ENCODE results near the gene EHD2.
"Not testable (repeated sequence)": the region's sequence is repeated elsewhere in the genome, so short reads cannot be mapped to it uniquely, and the experiment has no call there.

EHD2 gene, protein sequence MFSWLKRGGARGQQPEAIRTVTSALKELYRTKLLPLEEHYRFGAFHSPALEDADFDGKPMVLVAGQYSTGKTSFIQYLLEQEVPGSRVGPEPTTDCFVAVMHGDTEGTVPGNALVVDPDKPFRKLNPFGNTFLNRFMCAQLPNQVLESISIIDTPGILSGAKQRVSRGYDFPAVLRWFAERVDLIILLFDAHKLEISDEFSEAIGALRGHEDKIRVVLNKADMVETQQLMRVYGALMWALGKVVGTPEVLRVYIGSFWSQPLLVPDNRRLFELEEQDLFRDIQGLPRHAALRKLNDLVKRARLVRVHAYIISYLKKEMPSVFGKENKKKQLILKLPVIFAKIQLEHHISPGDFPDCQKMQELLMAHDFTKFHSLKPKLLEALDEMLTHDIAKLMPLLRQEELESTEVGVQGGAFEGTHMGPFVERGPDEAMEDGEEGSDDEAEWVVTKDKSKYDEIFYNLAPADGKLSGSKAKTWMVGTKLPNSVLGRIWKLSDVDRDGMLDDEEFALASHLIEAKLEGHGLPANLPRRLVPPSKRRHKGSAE

DNA sequence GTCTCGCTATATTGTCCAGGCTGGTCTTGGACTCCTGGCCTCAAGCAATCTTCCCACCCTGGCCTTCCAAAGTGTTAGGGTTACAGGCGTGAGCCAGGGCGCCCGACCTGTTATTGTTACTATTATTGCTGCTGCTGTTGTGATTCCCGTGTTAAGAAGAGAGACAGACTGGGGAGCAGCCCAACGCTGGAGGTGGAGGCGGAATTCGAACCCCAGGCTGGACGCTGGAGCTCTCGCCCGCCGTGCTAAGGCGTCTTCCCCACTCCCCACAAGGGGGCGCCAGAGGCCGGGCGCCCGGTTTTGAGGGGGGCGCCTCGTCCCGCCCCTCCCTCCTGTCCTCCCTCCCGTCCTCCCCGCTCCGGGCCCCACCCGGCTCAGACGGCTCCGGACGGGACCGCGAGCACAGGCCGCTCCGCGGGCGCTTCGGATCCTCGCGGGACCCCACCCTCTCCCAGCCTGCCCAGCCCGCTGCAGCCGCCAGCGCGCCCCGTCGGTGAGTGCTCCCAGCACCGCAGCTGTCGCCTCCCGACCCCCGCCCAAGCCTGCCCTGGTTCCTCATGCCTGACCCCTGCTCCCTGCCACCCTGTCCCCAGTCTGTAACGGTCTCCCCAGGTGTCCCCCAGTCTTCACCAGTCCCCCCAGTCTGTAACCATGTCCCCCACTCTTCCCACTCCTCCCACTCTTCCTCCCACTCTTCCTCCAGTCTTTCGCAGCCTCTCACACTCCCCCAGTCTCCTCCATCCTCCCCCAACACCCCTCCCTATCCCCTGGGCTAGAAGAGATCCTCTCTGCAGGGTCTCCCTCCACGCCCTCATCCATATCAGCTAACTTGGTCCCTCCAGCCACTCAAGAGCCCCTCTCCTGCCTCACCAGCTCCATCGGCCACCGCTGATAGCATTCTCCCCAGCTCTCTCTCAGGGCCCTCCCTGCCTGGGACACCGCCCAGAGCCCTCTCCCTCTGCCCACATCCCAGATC, at the start of gene EHD2:
Gene EHD2, plus strand, starts transcription at position 377 of the 976 bp plus-strand sequence. CDS start 3,191 bp downstream, outside the sequence.
- peak within 1 kb of the TSS; percentile 28 for H3K4me3 Mint-ChIP-seq
- H3K4me1 Mint-ChIP-seq (ENCODE audit: low read depth), result no peaks in the 10 kb centered on the region
- no peaks in the 10 kb centered on the region for H3K9me3 Mint-ChIP-seq
- H3K27me3 Mint-ChIP-seq, result peaks cover 31% of the 10 kb centered on the region
- H3K36me3 Mint-ChIP-seq (ENCODE audit: low read depth), result no peaks in the 10 kb centered on the region
- H3K27ac Mint-ChIP-seq, result no peak within 1 kb of the TSS

DNA sequence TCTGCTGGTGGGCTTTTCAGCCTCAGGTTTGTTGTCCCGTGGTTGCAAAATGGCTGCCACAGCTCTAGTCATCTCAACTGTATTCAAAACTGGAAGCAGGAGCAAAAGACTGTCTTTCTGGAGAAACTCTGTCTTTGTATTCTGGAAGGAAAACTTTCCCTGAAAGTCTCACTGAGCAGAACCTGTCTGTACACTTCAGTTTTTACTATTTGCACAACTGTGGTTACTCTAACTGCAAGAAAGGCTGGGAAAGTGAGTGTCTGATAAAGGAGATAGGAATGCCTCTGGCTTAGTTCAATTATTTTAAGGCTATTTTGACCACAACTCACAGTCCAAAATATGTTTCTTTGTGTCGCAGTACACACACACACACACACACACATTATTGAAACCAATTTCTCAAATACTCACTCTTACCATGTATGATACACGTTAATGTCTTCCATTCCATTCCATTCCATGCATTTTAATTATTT, 49.7 kb upstream of the EHD2 start:
- Mint-ChIP-seq H3K27me3 (no peaks in the 10 kb centered on the region), H3K4me1 (ENCODE audit: low read depth) (peaks cover 5% of the 10 kb centered on the region), H3K36me3 (ENCODE audit: low read depth) (peaks cover 6% of the 10 kb centered on the region), H3K4me3 (no peak overlapping the region), H3K9me3 (no peaks in the 10 kb centered on the region), H3K27ac (no peak overlapping the region)

DNA sequence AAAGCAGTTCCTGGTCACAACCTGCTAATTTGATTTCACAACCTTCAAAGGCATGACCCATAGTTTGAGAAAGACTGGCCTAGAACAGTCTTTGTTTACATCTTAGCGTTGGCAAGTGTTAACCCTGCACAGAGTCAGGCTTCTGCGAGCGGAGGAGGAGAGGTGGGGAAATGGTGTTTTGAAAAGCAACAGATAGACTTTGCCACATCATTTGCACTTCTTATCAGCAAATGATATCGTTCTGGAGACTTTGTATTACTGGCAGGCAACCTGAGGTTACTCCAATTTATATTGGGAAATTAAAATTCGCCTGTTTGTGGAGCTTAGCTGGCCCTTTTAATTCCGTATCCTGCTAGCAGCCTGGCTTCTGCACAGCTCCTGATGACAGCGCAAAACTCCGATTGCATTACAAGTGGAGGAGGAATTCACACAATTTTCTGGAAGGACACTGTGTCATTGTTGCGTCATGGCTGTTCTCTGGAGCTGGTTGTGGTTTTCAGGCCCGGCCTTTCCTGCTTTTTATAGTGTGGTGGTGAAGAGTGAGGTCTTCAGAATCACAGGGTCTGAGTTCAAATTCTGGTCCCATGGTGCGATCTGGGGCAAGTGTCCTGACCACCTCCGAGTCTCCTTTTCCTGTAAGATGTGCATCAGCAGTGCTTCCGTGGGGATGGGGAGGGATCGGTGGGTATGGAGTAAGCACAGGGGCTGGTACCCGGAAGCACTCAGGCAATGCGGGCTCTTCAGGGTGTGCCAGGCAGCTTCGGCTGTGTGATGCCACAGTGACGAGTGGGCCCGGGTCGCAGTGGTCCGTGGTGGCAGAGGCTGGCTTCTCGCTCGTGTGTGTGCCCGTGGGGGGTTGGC, 49.1 kb upstream of the EHD2 start:
- Mint-ChIP-seq H3K36me3 (ENCODE audit: low read depth) (peaks cover 6% of the 10 kb centered on the region), H3K9me3 (no peaks in the 10 kb centered on the region), H3K27me3 (no peaks in the 10 kb centered on the region), H3K27ac (no peak overlapping the region), H3K4me3 (no peak overlapping the region), H3K4me1 (ENCODE audit: low read depth) (peaks cover 5% of the 10 kb centered on the region)

DNA sequence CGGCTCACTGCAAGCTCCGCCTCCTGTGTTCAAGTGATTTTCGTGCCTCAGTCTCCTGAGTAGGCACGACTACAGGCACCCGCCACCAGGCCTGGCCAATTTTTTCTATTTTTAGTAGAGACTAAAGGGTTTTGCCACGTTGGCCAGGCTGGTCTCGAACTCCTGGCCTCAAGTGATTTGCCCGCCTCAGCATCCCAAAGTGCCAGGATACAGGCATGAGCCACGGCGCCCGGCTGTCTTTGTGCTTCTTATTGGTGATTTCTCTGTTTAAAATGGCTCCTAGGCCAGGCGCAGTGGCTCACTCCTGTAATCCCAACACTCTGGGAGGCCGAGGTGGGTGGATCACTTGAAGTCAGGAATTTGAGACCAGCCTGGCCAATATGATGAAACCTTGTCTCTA, 44.7 kb upstream of the EHD2 start:
- H3K36me3 Mint-ChIP-seq (ENCODE audit: low read depth); H3K9me3 Mint-ChIP-seq: not testable (repeated sequence)

DNA sequence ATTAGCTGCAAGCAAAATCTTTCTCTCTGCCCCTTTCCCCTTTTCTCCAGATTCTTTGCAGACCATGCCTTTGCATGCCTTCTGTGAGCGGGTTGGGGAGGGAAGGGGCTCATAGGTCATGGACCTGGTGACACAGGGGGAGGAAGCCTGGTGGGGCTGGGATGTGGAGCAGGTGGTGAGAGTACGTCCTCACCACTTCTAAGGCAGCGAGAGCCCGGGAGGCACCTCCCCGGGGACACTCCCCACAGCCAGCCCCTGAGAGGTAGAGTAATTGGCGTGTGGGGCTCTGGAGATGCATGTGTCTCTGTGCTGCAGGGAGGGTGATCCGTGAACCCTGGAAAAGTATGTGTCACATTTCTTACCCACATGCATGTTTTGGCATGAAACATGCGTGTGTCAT, 42.5 kb upstream of the EHD2 start:
- Mint-ChIP-seq H3K27ac (no peak overlapping the region), H3K4me3 (no peak overlapping the region), H3K4me1 (ENCODE audit: low read depth) (no peaks in the 10 kb centered on the region), H3K9me3 (no peaks in the 10 kb centered on the region), H3K36me3 (ENCODE audit: low read depth) (no peaks in the 10 kb centered on the region), H3K27me3 (no peaks in the 10 kb centered on the region)

More for the DNA sequence above, 44.7 kb upstream of the EHD2 start:
- not testable (repeated sequence) for H3K27me3 Mint-ChIP-seq; H3K27ac Mint-ChIP-seq; H3K4me1 Mint-ChIP-seq (ENCODE audit: low read depth); H3K4me3 Mint-ChIP-seq

DNA sequence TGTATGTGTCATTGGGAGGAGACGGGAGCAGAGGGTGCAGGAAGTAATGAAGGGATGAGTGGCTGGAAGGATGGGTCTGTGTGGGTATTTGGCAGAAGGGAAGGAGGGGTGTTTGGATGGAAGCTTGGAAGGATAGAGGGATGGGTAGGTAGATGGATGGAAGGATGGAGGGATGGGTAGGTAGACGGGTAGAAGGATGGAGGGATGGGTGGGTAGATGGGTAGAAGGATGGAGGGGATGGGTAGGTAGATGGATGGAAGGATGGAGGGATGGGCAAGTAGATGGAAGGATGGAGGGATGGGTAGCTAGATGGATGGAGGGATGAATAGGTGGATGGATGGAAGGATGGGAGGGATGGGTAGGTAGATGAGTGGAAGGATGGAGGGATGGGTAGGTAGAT, 41.7 kb upstream of the EHD2 start:
- no peak overlapping the region for H3K4me3 Mint-ChIP-seq
- no peaks in the 10 kb centered on the region for H3K4me1 Mint-ChIP-seq (ENCODE audit: low read depth)
- no peak overlapping the region for H3K27ac Mint-ChIP-seq
- H3K36me3 Mint-ChIP-seq (ENCODE audit: low read depth), result no peaks in the 10 kb centered on the region
- H3K9me3 Mint-ChIP-seq, result no peaks in the 10 kb centered on the region
- no peaks in the 10 kb centered on the region for H3K27me3 Mint-ChIP-seq

DNA sequence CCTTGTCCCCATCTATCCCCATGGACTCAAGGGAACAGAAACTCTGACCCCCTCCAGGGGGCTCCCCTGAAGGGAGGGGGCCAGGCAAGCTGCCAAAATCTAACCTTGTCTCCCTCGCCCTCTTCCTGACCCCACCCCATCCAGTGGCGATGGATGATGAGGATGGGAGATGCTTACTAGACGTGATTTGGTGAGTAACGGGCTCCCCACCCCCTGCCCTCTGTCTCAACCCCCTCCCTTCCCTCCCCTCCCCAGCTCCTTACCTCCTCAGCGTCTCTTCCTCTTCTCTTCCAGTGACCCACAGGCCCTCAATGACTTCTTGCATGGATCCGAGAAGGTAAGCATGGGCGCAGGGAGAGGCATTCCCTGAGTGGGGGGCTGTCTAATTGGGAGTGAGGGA, 39.8 kb upstream of the EHD2 start:
- Mint-ChIP-seq H3K9me3 (no peaks in the 10 kb centered on the region), H3K27me3 (no peaks in the 10 kb centered on the region), H3K27ac (no peak overlapping the region), H3K4me1 (ENCODE audit: low read depth) (no peaks in the 10 kb centered on the region), H3K36me3 (ENCODE audit: low read depth) (peaks cover 6% of the 10 kb centered on the region), H3K4me3 (no peak overlapping the region)

DNA sequence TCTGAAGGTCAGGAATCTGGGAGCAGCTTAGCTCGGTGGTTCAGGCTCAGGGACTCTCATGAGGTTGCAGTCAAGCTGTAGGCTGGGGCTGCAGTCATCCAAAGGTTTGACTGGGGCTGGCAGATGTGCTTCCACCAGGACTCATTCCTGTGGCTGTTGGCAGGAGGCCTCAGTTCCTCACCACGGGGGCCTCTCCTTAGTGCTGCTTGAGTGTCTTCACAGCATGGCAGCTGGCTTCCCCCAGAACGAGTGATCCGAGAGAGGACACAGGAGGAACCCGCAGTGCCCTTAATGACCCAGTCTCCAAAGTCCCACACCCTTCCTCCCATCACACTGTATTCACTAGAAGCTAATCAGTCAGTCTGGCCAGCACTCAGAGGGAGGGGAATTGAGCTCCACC, 38.7 kb upstream of the EHD2 start:
- Mint-ChIP-seq H3K36me3 (ENCODE audit: low read depth) (peaks cover 6% of the 10 kb centered on the region), H3K27ac (no peak overlapping the region), H3K4me3 (no peak overlapping the region), H3K27me3 (no peaks in the 10 kb centered on the region), H3K9me3 (no peaks in the 10 kb centered on the region), H3K4me1 (ENCODE audit: low read depth) (no peaks in the 10 kb centered on the region)

DNA sequence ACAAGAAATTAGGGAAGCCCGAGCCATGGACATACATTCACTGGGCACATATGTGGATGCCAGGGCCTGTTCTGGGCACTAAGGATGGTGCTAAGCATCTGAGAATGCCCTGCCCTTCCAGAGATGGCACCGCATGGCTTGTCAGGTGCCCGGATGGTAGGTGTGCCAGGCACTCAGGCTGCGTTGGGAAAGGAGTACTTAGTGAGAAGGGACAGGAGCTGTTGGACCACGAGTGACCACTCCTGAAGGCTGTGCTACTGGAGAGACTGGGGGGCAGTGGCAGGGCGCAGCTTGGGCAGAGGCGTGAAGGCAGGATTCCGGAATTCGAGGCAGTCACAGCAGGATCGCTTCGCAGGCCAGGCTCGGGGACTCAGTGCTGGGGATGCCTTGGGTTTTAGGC, 38.0 kb upstream of the EHD2 start:
- Mint-ChIP-seq H3K27ac (no peak overlapping the region), H3K4me1 (ENCODE audit: low read depth) (no peaks in the 10 kb centered on the region)

DNA sequence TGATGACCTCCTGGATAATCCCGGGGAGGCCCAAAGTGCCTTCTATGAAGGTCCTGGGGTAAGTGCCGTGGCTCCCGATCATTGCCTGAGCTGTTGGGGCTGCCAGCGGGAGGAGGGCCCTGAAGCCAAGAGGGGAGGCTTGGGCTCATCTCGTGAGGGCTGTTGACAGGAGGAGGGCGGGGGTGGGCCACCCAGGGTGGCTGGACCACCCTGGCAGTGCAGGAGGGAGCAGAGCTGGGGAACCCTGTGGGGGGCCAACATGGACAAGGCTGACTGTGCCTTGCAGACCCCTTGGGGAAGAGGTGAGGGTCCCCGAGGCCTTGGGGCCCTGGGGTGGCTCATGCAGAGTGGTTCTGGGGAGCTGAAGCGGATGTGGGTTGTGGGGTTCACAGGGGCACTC, 37.4 kb upstream of the EHD2 start:
- Mint-ChIP-seq H3K4me1 (ENCODE audit: low read depth) (no peaks in the 10 kb centered on the region), H3K27ac (no peak overlapping the region), H3K27me3 (no peaks in the 10 kb centered on the region), H3K9me3 (no peaks in the 10 kb centered on the region), H3K4me3 (no peak overlapping the region), H3K36me3 (ENCODE audit: low read depth) (peaks cover 6% of the 10 kb centered on the region)

More for the DNA sequence above, 38.0 kb upstream of the EHD2 start:
- Mint-ChIP-seq H3K4me3 (no peak overlapping the region), H3K9me3 (no peaks in the 10 kb centered on the region), H3K27me3 (no peaks in the 10 kb centered on the region), H3K36me3 (ENCODE audit: low read depth) (peaks cover 6% of the 10 kb centered on the region)

DNA sequence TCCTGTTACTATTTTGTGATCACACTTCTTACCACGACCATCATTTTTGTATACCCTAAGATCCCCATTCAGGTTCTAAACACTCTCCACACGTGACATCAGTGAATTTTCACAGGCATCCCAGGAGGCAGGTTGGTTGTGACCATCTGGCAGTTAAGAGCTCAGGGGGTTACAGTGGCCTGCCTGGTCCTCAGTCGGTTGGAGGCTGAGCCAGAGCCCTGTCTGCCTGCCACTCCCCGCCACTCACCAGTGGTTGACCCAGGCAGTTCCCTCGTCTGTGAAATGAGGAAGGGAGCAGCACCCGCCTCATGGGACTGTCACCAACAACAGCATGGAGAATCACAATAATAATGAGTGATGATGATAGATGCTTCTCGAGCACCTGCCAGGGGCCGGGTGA, 36.4 kb upstream of the EHD2 start:
- Mint-ChIP-seq H3K27ac (no peak overlapping the region), H3K4me3 (no peak overlapping the region), H3K4me1 (ENCODE audit: low read depth) (no peaks in the 10 kb centered on the region), H3K9me3 (no peaks in the 10 kb centered on the region), H3K27me3 (no peaks in the 10 kb centered on the region), H3K36me3 (ENCODE audit: low read depth) (peaks cover 9% of the 10 kb centered on the region)

DNA sequence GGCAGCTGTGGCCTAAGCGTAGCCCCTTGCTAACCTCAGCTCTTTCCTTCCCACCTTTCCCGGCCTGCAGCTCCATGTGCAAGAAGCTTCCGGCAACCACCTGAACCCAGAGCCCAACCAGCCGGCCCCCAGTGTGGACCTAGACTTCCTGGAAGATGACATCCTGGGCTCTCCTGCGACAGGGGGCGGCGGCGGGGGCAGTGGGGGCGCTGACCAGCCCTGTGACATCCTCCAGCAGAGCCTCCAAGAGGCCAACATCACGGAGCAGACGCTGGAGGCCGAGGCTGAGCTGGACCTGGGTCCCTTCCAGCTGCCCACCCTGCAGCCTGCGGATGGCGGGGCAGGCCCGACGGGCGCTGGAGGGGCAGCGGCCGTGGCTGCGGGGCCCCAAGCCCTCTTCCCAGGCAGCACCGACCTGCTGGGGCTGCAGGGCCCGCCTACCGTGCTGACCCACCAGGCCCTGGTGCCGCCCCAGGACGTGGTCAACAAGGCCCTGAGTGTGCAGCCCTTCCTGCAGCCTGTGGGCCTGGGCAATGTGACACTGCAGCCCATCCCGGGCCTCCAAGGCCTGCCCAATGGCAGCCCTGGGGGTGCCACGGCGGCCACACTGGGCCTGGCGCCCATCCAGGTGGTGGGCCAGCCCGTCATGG, 33.8 kb upstream of the EHD2 start:
- no peaks in the 10 kb centered on the region for H3K27me3 Mint-ChIP-seq
- peaks cover 13% of the 10 kb centered on the region for H3K36me3 Mint-ChIP-seq (ENCODE audit: low read depth)
- H3K4me3 Mint-ChIP-seq, result no peak overlapping the region
- H3K9me3 Mint-ChIP-seq, result no peaks in the 10 kb centered on the region
- H3K27ac Mint-ChIP-seq, result no peak overlapping the region
- H3K4me1 Mint-ChIP-seq (ENCODE audit: low read depth), result no peaks in the 10 kb centered on the region

DNA sequence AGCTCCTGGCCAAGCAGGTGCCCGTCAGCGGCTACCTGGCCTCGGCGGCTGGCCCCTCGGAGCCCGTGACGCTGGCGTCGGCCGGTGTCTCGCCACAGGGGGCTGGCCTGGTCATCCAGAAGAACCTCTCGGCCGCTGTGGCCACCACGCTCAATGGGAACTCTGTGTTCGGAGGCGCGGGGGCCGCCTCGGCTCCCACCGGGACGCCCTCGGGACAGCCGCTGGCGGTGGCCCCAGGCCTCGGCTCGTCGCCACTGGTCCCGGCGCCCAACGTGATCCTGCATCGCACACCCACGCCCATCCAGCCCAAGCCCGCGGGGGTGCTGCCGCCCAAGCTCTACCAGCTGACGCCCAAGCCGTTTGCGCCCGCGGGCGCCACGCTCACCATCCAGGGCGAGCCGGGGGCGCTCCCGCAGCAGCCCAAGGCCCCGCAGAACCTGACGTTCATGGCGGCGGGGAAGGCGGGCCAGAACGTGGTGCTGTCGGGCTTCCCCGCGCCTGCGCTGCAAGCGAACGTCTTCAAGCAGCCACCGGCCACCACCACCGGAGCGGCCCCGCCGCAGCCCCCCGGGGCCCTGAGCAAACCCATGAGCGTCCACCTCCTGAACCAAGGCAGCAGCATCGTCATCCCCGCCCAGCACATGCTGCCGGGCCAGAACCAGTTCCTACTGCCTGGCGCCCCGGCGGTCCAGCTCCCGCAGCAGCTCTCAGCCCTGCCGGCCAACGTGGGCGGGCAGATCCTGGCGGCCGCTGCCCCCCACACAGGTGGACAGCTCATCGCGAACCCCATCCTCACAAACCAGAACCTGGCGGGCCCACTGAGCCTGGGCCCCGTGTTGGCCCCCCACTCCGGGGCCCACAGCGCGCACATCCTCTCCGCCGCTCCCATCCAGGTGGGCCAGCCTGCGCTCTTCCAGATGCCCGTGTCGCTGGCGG, 33.0 kb upstream of the EHD2 start:
- Mint-ChIP-seq H3K27me3 (no peaks in the 10 kb centered on the region), H3K4me3 (no peak overlapping the region), H3K27ac (no peak overlapping the region), H3K9me3 (no peaks in the 10 kb centered on the region), H3K36me3 (ENCODE audit: low read depth) (peaks cover 15% of the 10 kb centered on the region), H3K4me1 (ENCODE audit: low read depth) (no peaks in the 10 kb centered on the region)
